HG03342 (cell line): ENCODE results near the gene CHRNE.
"Not testable (repeated sequence)": the region's sequence is repeated elsewhere in the genome, so short reads cannot be mapped to it uniquely, and the experiment has no call there.

Experiments used
- ATAC-seq: cut with Tn5 transposase; IDR thresholded peaks from one replicate; pipeline ENCODE4 v1.9.1; 2021; ENCODE audit warnings: mild to moderate bottlenecking, moderate library complexity; ENCODE audit not compliant: unreplicated experiment

CHRNE gene

GRCh38 chr17:4857347-4857746 is 45.6 kb downstream of the CHRNE start:
- ATAC-seq = not testable (repeated sequence)

DNA sequence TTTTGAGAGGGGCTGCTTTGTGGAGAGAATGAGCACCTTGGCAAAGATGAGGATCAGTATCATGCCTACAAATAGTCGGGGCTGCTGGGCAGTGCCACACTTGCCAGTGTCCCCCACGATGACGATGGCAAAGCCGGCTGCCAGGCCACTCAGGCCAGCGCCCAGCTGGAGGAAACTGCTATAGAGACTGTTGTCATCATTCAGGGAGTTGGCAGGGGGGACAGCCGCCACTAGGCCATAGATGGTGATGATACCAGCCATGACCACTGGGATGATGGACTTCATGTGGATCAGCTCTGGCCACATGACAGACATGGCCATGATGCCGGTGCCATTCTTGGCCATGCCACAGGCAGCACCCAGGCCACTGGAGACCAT is 46.0 kb downstream of the CHRNE start:
- ATAC-seq = no peak

DNA sequence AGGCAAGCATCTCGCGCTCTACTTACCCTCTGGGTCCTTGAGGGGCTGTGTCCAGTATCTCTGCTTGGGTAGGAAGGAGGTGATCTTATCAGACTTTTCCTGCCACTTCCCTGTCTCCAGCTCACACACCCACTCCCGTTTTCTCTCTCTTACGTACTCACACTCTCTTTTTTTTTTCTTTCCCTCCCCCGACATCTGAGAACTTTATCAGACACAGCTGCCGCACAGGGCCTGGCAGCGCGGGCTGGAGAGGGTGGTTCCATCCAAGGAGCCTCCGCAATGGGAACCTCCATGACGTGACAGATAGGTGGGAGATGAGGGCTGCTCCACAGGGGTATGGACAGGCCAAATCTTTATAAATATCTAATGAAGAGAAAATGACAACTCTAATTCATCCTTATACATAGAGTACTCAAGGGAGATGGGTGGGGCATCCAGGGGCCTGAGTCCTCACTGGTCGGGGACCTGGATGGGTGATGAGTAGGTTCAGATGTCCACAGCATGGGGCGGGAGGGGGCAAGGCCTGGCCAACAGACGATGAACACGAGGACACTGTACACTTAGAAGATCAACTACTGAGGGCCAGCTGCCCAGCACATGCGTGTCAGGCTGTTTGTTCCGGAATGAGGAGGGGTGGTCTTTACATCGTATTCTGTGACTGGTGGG is 46.5 kb downstream of the CHRNE start:
- ATAC-seq = no peak

DNA sequence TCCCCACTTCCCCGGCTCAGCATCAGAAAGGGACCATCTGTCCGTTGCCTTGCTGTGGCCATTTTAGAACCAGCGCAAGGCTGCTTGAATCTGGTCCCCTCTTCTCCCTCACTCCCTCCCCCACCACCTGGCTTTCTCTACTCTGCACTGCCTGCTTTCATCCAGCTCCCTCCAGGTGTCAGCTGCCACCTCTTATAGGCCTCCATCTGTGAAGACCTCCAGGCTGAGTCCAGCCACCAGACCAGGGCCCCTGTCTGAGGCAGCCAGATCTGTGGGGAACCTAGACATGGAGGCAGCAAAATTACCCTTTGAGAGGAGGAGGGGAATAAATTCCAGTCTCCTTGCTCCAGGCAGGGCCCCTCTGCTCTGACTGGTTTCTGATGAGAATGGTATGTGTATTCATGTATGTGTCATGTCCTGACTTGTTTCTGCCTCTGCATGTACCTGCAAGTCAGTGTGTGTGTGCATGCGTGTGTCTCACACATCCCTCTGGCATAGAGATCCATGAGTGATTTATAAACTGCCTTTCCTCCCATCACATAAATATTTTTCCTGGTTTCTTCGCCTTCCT is 48.7 kb downstream of the CHRNE start:
- ATAC-seq = no peak

DNA sequence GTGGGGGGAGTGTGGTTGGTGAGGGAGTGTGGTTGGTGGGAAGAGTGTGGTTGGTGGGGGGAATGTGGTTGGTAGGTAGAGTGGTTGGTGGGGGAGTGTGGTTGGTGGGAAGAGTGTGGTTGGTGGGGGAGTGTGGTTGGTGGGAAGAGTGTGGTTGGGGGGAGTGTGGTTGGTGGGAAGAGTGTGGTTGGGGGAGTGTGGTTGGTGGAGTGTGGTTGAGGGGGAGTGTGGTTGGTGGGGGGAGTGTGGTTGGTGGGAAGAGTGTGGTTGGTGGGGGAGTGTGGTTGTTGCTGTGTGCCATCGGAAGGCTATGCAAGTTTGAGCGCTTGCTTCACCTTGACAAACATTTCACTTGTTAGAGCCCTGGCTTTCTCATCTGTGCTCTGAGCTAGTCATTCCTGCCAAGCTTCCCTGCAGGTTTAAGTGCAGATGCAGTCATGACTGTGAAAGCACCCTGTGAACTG is 49.7 kb downstream of the CHRNE start:
- ATAC-seq = no peak

- ATAC-seq = no peak
Measured at GRCh38 chr17:4852567-4853207, 50.2 kb downstream of the CHRNE start.

DNA sequence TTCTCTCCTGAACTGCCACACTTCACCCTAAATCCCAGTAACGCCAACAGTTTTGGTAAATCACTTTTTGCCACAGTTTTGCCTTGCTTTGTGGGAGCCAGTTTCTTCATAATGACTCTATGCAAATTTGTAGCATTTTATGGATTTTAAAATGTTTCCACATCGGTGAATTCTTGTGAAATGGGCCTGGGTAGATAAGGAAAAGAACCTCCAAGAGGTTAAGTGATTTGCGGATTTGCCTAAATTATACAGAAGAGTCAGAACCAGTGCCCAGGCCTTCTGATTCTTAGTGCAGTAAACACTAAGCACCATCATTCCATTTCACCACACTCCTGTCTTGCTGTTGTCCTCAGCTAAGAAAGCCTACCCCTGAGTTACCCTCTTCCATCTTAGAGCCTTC is 51.8 kb downstream of the CHRNE start:
- no peak for ATAC-seq

- no peak for ATAC-seq
Measured at GRCh38 chr17:4850246-4850645, 52.7 kb downstream of the CHRNE start.

DNA sequence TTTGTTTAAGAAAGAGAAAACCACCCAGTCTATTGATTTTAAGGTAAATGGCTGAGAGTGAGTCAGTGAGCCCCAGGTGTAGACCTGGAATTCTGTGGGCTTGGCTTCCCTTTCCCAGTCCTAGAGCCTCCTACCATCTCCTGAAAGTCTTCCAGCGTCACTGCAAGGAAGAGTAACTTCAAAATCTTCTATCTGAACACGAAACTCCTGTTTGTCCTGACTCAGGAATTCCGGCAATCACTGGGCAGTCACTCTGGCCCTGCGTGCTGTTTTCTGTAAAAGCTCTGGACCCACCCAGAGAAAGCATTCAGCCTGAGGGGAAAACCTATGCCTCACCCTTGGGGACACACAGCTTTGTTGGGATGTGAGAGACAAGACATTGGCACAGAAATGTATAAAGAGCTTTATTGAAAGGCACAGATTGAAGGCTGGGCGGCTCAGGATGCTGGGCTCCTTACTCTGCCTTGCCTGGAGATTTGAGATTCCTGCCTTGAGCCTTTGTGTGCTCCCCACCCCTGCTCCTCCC is 53.8 kb downstream of the CHRNE start:
- ATAC-seq = no peak
